NK-92 treated with Interleukin-12 subunit alpha and Interleukin-12 subunit beta, amount 100 ng/mL, for 24 hours (cell line): ENCODE measurements around the gene APOL1.
"Not testable (repeated sequence)": the region's sequence is repeated elsewhere in the genome, so short reads cannot be mapped to it uniquely, and the experiment has no call there.

Experiments
- DNase-seq: peaks from one replicate; lab custom pipeline; 2025; lab: John Stamatoyannopoulos, UW

Gene APOL1

GRCh38 chr22:36246718-36247117 is 6.2 kb upstream of the APOL1 start:
- DNase-seq = no peak

- no peak for DNase-seq
These were observed 5.0 kb upstream of the APOL1 start for GRCh38 chr22:36247955-36248354.

GRCh38 chr22:36249160-36249559 is 3.8 kb upstream of the APOL1 start:
- DNase-seq = no peak

GRCh38 chr22:36250292-36250960 is 2.5 kb upstream of the APOL1 start:
- DNase-seq = not testable (repeated sequence)

GRCh38 chr22:36251979-36252608 is 839 bp upstream of the APOL1 start:
- DNase-seq = not testable (repeated sequence)

GRCh38 chr22:36253523-36254490 is 874 bp downstream of the APOL1 start:
- no peak for DNase-seq

GRCh38 chr22:36255572-36255971 is 2.6 kb downstream of the APOL1 start:
- DNase-seq = not testable (repeated sequence)

GRCh38 chr22:36256478-36256877 is 3.5 kb downstream of the APOL1 start:
- no peak for DNase-seq

GRCh38 chr22:36257308-36257707 is 4.4 kb downstream of the APOL1 start:
- no peak for DNase-seq

GRCh38 chr22:36257948-36258670 is 5.2 kb downstream of the APOL1 start:
- no peak for DNase-seq

GRCh38 chr22:36258701-36259614 is 6.0 kb downstream of the APOL1 start:
- DNase-seq = peak; percentile 59

GRCh38 chr22:36259615-36260300 is 6.8 kb downstream of the APOL1 start:
- no peak for DNase-seq

GRCh38 chr22:36261675-36262074 is 8.7 kb downstream of the APOL1 start:
- DNase-seq = not testable (repeated sequence)

GRCh38 chr22:36262307-36262706 is 9.4 kb downstream of the APOL1 start:
- DNase-seq = not testable (repeated sequence)

- not testable (repeated sequence) for DNase-seq
These were observed 10.3 kb downstream of the APOL1 start for GRCh38 chr22:36263216-36263673.

- not testable (repeated sequence) for DNase-seq
These were observed 11.1 kb downstream of the APOL1 start for GRCh38 chr22:36263886-36264664.

GRCh38 chr22:36267058-36267457 is 14.1 kb downstream of the APOL1 start:
- DNase-seq = no peak

GRCh38 chr22:36267896-36268485 is 15.1 kb downstream of the APOL1 start:
- DNase-seq = no peak

- DNase-seq = not testable (repeated sequence)
These were observed 18.3 kb downstream of the APOL1 start for GRCh38 chr22:36271231-36271630.
